Measurements from ENCODE around the gene LENG1. TPM values are rescaled to one million over a fixed set of nuclear protein-coding genes. Genes with fewer than 3 reads are reported as not detected.

LENG1 gene
- polyA plus RNA-seq, 1 donor, result 9.5 TPM

GRCh38 chr19:54128441-54128725 is 31.1 kb downstream of the LENG1 start:
- Histone ChIP-seq H3K9me3 (ENCODE audit: control insufficient read depth, low read depth, low read length) (no peaks in the 10 kb centered on the region), H3K4me1 (ENCODE audit: control insufficient read depth, insufficient read depth, low read length) (no peaks in the 10 kb centered on the region), H3K27me3 (ENCODE audit: control insufficient read depth, insufficient read depth, low read length) (no peaks in the 10 kb centered on the region), H3K27ac (ENCODE audit: low read length) (no peak overlapping the region), H3K36me3 (ENCODE audit: control insufficient read depth, insufficient read depth, low read length) (peaks cover 69% of the 10 kb centered on the region), H3K4me3 (ENCODE audit: low read length) (no peak overlapping the region)
- 100% methylated on average over 2 of the region's 20 CpGs for WGBS (ENCODE audit: insufficient coverage, low lambda C conversion rate)
- no peak for DNase-seq

GRCh38 chr19:54127688-54128440 is 31.7 kb downstream of the LENG1 start:
- Histone ChIP-seq H3K36me3 (ENCODE audit: control insufficient read depth, insufficient read depth, low read length) (peaks cover 74% of the 10 kb centered on the region), H3K9me3 (ENCODE audit: control insufficient read depth, low read depth, low read length) (no peaks in the 10 kb centered on the region), H3K4me1 (ENCODE audit: control insufficient read depth, insufficient read depth, low read length) (no peaks in the 10 kb centered on the region), H3K27me3 (ENCODE audit: control insufficient read depth, insufficient read depth, low read length) (no peaks in the 10 kb centered on the region), H3K4me3 (ENCODE audit: low read length) (no peak overlapping the region), H3K27ac (ENCODE audit: low read length) (no peak overlapping the region)
- WGBS (ENCODE audit: insufficient coverage, low lambda C conversion rate), result no CpG with 5 or more reads among the region's 44 CpGs
- no peak for DNase-seq

GRCh38 chr19:54125713-54126112 is 33.8 kb downstream of the LENG1 start:
- Histone ChIP-seq H3K27ac (ENCODE audit: low read length) (no peak overlapping the region), H3K4me1 (ENCODE audit: control insufficient read depth, insufficient read depth, low read length) (no peaks in the 10 kb centered on the region), H3K27me3 (ENCODE audit: control insufficient read depth, insufficient read depth, low read length) (no peaks in the 10 kb centered on the region), H3K36me3 (ENCODE audit: control insufficient read depth, insufficient read depth, low read length) (peaks cover 78% of the 10 kb centered on the region), H3K9me3 (ENCODE audit: control insufficient read depth, low read depth, low read length) (no peaks in the 10 kb centered on the region), H3K4me3 (ENCODE audit: low read length) (no peak overlapping the region)
- no peak for DNase-seq
- no CpG with 5 or more reads among the region's 9 CpGs for WGBS (ENCODE audit: insufficient coverage, low lambda C conversion rate)

GRCh38 chr19:54124393-54124792 is 35.1 kb downstream of the LENG1 start:
- WGBS (ENCODE audit: insufficient coverage, low lambda C conversion rate), result no CpG with 5 or more reads among the region's 19 CpGs
- Histone ChIP-seq H3K9me3 (ENCODE audit: control insufficient read depth, low read depth, low read length) (no peaks in the 10 kb centered on the region), H3K36me3 (ENCODE audit: control insufficient read depth, insufficient read depth, low read length) (peaks cover 84% of the 10 kb centered on the region), H3K4me3 (ENCODE audit: low read length) (no peak overlapping the region), H3K4me1 (ENCODE audit: control insufficient read depth, insufficient read depth, low read length) (no peaks in the 10 kb centered on the region), H3K27ac (ENCODE audit: low read length) (no peak overlapping the region), H3K27me3 (ENCODE audit: control insufficient read depth, insufficient read depth, low read length) (no peaks in the 10 kb centered on the region)
- no peak for DNase-seq

GRCh38 chr19:54123682-54124081 is 35.8 kb downstream of the LENG1 start:
- Histone ChIP-seq H3K36me3 (ENCODE audit: control insufficient read depth, insufficient read depth, low read length) (peaks cover 79% of the 10 kb centered on the region), H3K27ac (ENCODE audit: low read length) (no peak overlapping the region)

GRCh38 chr19:54121259-54121658 is 38.3 kb downstream of the LENG1 start:
- peaks cover 60% of the 10 kb centered on the region for H3K36me3 ChIP-seq (ENCODE audit: control insufficient read depth, insufficient read depth, low read length)
- H3K4me3 ChIP-seq (ENCODE audit: low read length), result no peak overlapping the region
- peaks cover 6% of the 10 kb centered on the region for H3K4me1 ChIP-seq (ENCODE audit: control insufficient read depth, insufficient read depth, low read length)
- WGBS (ENCODE audit: insufficient coverage, low lambda C conversion rate), result 100% methylated on average over 2 of the region's 10 CpGs
- H3K27ac ChIP-seq (ENCODE audit: low read length), result no peak overlapping the region
- no peak for DNase-seq
- H3K9me3 ChIP-seq (ENCODE audit: control insufficient read depth, low read depth, low read length), result no peaks in the 10 kb centered on the region
- H3K27me3 ChIP-seq (ENCODE audit: control insufficient read depth, insufficient read depth, low read length), result no peaks in the 10 kb centered on the region

More at GRCh38 chr19:54123682-54124081, 35.8 kb downstream of the LENG1 start:
- no peaks in the 10 kb centered on the region for H3K9me3 ChIP-seq (ENCODE audit: control insufficient read depth, low read depth, low read length)
- no CpG with 5 or more reads among the region's 17 CpGs for WGBS (ENCODE audit: insufficient coverage, low lambda C conversion rate)
- no peaks in the 10 kb centered on the region for H3K4me1 ChIP-seq (ENCODE audit: control insufficient read depth, insufficient read depth, low read length)
- no peaks in the 10 kb centered on the region for H3K27me3 ChIP-seq (ENCODE audit: control insufficient read depth, insufficient read depth, low read length)
- no peak for DNase-seq
- H3K4me3 ChIP-seq (ENCODE audit: low read length), result no peak overlapping the region

- peaks cover 6% of the 10 kb centered on the region for H3K4me1 ChIP-seq (ENCODE audit: control insufficient read depth, insufficient read depth, low read length)
- no peaks in the 10 kb centered on the region for H3K27me3 ChIP-seq (ENCODE audit: control insufficient read depth, insufficient read depth, low read length)
- peaks cover 22% of the 10 kb centered on the region for H3K36me3 ChIP-seq (ENCODE audit: control insufficient read depth, insufficient read depth, low read length)
- H3K4me3 ChIP-seq (ENCODE audit: low read length), result peak within 1 kb of the TSS; percentile 66
- peak within 1 kb of the TSS; percentile 71 for H3K27ac ChIP-seq (ENCODE audit: low read length)
- WGBS (ENCODE audit: insufficient coverage, low lambda C conversion rate), result 0% methylated on average over 3 of the region's 60 CpGs
- no peaks in the 10 kb centered on the region for H3K9me3 ChIP-seq (ENCODE audit: control insufficient read depth, low read depth, low read length)
- DNase-seq, result peak; percentile 97 to 99
Measured at GRCh38 chr19:54115109-54116063, 44.1 kb downstream of the LENG1 start, which contains the start of the genes PRPF31 and TFPT. Gene PRPF31 (plus strand): TSS chr19:54115754. CDS start chr19:54118279, 2,525 bp downstream. Gene TFPT (minus strand): TSS chr19:54115657. CDS start chr19:54115269, 388 bp downstream.

GRCh38 chr19:54114340-54115108 is 45.0 kb downstream of the LENG1 start:
- H3K36me3 ChIP-seq (ENCODE audit: control insufficient read depth, insufficient read depth, low read length), result peaks cover 22% of the 10 kb centered on the region
- H3K27me3 ChIP-seq (ENCODE audit: control insufficient read depth, insufficient read depth, low read length), result no peaks in the 10 kb centered on the region
- peak overlapping the region; percentile 66 for H3K4me3 ChIP-seq (ENCODE audit: low read length)
- peak in 1 of 2 donors; percentile 27 for DNase-seq
- no peak overlapping the region for H3K27ac ChIP-seq (ENCODE audit: low read length)
- H3K4me1 ChIP-seq (ENCODE audit: control insufficient read depth, insufficient read depth, low read length), result peaks cover 6% of the 10 kb centered on the region
- no peaks in the 10 kb centered on the region for H3K9me3 ChIP-seq (ENCODE audit: control insufficient read depth, low read depth, low read length)
- no CpG with 5 or more reads among the region's 28 CpGs for WGBS (ENCODE audit: insufficient coverage, low lambda C conversion rate)

- DNase-seq, result no peak
- no peaks in the 10 kb centered on the region for H3K4me1 ChIP-seq (ENCODE audit: control insufficient read depth, insufficient read depth, low read length)
- H3K27me3 ChIP-seq (ENCODE audit: control insufficient read depth, insufficient read depth, low read length), result no peaks in the 10 kb centered on the region
- no peaks in the 10 kb centered on the region for H3K9me3 ChIP-seq (ENCODE audit: control insufficient read depth, low read depth, low read length)
- H3K27ac ChIP-seq (ENCODE audit: low read length), result no peak overlapping the region
- H3K4me3 ChIP-seq (ENCODE audit: low read length), result no peak overlapping the region
- WGBS (ENCODE audit: insufficient coverage, low lambda C conversion rate), result no CpG with 5 or more reads among the region's 6 CpGs
- peaks cover 48% of the 10 kb centered on the region for H3K36me3 ChIP-seq (ENCODE audit: control insufficient read depth, insufficient read depth, low read length)
Measured at GRCh38 chr19:54109651-54110050, 49.9 kb downstream of the LENG1 start.

- WGBS (ENCODE audit: insufficient coverage, low lambda C conversion rate), result 60% methylated on average over 1 of the region's 7 CpGs
- no peaks in the 10 kb centered on the region for H3K27me3 ChIP-seq (ENCODE audit: control insufficient read depth, insufficient read depth, low read length)
- H3K4me3 ChIP-seq (ENCODE audit: low read length), result no peak overlapping the region
- no peak overlapping the region for H3K27ac ChIP-seq (ENCODE audit: low read length)
- no peaks in the 10 kb centered on the region for H3K4me1 ChIP-seq (ENCODE audit: control insufficient read depth, insufficient read depth, low read length)
- peaks cover 48% of the 10 kb centered on the region for H3K36me3 ChIP-seq (ENCODE audit: control insufficient read depth, insufficient read depth, low read length)
- DNase-seq, result no peak
- H3K9me3 ChIP-seq (ENCODE audit: control insufficient read depth, low read depth, low read length), result no peaks in the 10 kb centered on the region
Measured at GRCh38 chr19:54108496-54108895, 51.0 kb downstream of the LENG1 start.
